Omental fat pad (tissue), 4 donors: ENCODE measurements around the gene ASB12. TPM values are rescaled to one million over a fixed set of nuclear protein-coding genes. Genes with fewer than 3 reads are reported as not detected.

Source experiments
- ATAC-seq: fragments of 150-250 bp; one replicate; pipeline ENCODE4 v1.9.1; 2016; ENCODE audit warnings: mild to moderate bottlenecking, moderate library complexity; ENCODE audit not compliant: low FRiP score
- DNase-seq: peaks from one replicate; pipeline ENCODE4 v3.0.0-alpha.2; 2019; ENCODE audit warnings: low spot score
- CTCF ChIP-seq, 3 donors: fragments of 450-650 bp; IDR thresholded peaks; one replicate each; pipeline ENCODE4 v1.5.1; 2016 to 2017; ENCODE audit warnings: antibody characterized with exemption in 3 of 3, mild to moderate bottlenecking in 3 of 3, moderate library complexity in 2 of 3
- total RNA-seq, 4 donors: library from RNA; depleted of rRNA; stranded (reverse); fragments of >200 nt; gene quantifications; one replicate each; pipeline ENCODE4 v1.1.0, GENCODE V29; 2016

The ASB12 gene
- total RNA-seq, 4 donors from 2014 or later, result not detected

- no peak for TF ChIP-seq CTCF (IDR thresholded peaks at IDR 0.05)
- DNase-seq, result no peak
- ATAC-seq, result no peak
These were observed 37.7 kb downstream of the ASB12 start for GRCh38 chrX:64192673-64193072.

- TF ChIP-seq CTCF (IDR thresholded peaks at IDR 0.05), result no peak
- DNase-seq, result no peak
- no peak for ATAC-seq
These were observed 38.4 kb downstream of the ASB12 start for GRCh38 chrX:64192040-64192439.

- DNase-seq, result no peak
- TF ChIP-seq CTCF (IDR thresholded peaks at IDR 0.05), result no peak
- no peak for ATAC-seq
These were observed 39.0 kb downstream of the ASB12 start for GRCh38 chrX:64191281-64192010.

GRCh38 chrX:64190136-64190740 is 40.2 kb downstream of the ASB12 start:
- TF ChIP-seq CTCF (IDR thresholded peaks at IDR 0.05), result no peak
- no peak for ATAC-seq
- DNase-seq, result no peak

- no peak for DNase-seq
- TF ChIP-seq CTCF (IDR thresholded peaks at IDR 0.05), result no peak
- ATAC-seq, result no peak
These were observed 41.5 kb downstream of the ASB12 start for GRCh38 chrX:64188901-64189300.

GRCh38 chrX:64187762-64188150 is 42.7 kb downstream of the ASB12 start:
- no peak for TF ChIP-seq CTCF (IDR thresholded peaks at IDR 0.05)
- DNase-seq (no peak), ATAC-seq (no peak)
